ENCODE data around the gene RAB7A.

RAB7A gene

DNA sequence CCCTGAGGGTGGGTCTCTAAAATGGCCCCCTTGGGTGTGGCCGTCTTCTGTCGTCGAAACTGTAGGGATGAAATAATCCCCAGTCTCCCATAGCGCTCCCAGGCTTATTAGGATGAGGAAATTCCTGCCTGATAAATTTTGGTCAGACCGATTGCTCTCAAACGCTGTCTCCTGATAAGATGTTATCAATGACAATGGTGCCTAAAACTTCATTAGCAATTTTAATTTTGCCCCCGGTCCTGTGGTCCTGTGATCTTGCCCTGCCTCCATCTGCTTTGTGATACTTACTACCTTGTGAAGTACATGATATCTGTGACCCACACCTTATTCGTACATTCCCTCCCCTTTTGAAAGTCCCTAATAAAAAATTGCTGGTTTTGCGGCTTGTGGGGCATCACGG lies 5.1 kb upstream of the RAB7A start:
- no peak overlapping the region for H3K9ac ChIP-seq
- no peaks in the 10 kb centered on the region for H3K9me3 ChIP-seq (ENCODE audit: control insufficient read depth, low read length)
- no peaks in the 10 kb centered on the region for H3K4me1 ChIP-seq
- H2AFZ ChIP-seq = no peak overlapping the region
- H3K79me2 ChIP-seq = no peaks in the 10 kb centered on the region
- no peak overlapping the region for H3K27ac ChIP-seq
- H3K36me3 ChIP-seq (ENCODE audit: control insufficient read depth, insufficient read depth, low read length) = no peaks in the 10 kb centered on the region
- no peak overlapping the region for H3K4me3 ChIP-seq (ENCODE audit: low read depth, low read length)
- no peaks in the 10 kb centered on the region for H3K27me3 ChIP-seq (ENCODE audit: control insufficient read depth, insufficient read depth, low read length)
- no peak overlapping the region for H3K4me2 ChIP-seq (ENCODE audit: low read length)
- TF ChIP-seq, protein P1, sequence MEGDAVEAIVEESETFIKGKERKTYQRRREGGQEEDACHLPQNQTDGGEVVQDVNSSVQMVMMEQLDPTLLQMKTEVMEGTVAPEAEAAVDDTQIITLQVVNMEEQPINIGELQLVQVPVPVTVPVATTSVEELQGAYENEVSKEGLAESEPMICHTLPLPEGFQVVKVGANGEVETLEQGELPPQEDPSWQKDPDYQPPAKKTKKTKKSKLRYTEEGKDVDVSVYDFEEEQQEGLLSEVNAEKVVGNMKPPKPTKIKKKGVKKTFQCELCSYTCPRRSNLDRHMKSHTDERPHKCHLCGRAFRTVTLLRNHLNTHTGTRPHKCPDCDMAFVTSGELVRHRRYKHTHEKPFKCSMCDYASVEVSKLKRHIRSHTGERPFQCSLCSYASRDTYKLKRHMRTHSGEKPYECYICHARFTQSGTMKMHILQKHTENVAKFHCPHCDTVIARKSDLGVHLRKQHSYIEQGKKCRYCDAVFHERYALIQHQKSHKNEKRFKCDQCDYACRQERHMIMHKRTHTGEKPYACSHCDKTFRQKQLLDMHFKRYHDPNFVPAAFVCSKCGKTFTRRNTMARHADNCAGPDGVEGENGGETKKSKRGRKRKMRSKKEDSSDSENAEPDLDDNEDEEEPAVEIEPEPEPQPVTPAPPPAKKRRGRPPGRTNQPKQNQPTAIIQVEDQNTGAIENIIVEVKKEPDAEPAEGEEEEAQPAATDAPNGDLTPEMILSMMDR (IDR thresholded peaks at IDR 0.05) = no peak

- H3K4me2 ChIP-seq (ENCODE audit: low read length) = no peak overlapping the region
- no peak overlapping the region for H3K4me3 ChIP-seq (ENCODE audit: low read depth, low read length)
- H3K27ac ChIP-seq = no peak overlapping the region
- no peaks in the 10 kb centered on the region for H3K9me3 ChIP-seq (ENCODE audit: control insufficient read depth, low read length)
- peaks cover 10% of the 10 kb centered on the region for H3K4me1 ChIP-seq
- no peaks in the 10 kb centered on the region for H3K36me3 ChIP-seq (ENCODE audit: control insufficient read depth, insufficient read depth, low read length)
- H3K79me2 ChIP-seq = peaks cover 23% of the 10 kb centered on the region
- H3K9ac ChIP-seq = no peak overlapping the region
- no peak overlapping the region for H2AFZ ChIP-seq
- TF ChIP-seq, protein P1 (IDR thresholded peaks at IDR 0.05) = no peak
- H3K27me3 ChIP-seq (ENCODE audit: control insufficient read depth, insufficient read depth, low read length) = no peaks in the 10 kb centered on the region
These were observed 2.5 kb upstream of the RAB7A start for GRCh38 chr3:128723477-128723876.

DNA sequence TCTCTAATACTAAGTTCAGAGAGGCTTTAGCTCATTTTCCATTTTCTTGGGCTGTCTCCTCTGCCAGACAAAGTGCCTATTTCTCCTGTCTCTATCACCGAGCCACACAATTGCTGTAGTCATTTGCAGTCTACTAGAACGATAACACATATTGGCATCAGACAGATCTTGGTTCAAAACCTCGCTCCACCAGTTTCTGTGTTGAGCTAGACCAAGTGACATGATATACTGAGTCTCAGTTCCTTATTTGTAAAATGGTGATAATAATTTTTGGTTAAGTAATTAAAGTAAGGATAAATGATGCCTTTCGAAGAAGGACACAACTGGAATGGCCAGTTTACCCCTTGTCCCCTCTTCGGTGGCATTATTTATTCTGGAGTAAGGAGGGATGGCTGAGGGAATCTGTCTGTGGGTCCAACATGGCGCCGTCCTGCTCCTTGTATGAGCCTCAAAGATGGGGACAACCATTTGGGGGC lies 398 bp upstream of the RAB7A start:
- no peak overlapping the region for H3K9ac ChIP-seq
- H3K36me3 ChIP-seq (ENCODE audit: control insufficient read depth, insufficient read depth, low read length) = no peaks in the 10 kb centered on the region
- H3K9me3 ChIP-seq (ENCODE audit: control insufficient read depth, low read length) = no peaks in the 10 kb centered on the region
- H3K27ac ChIP-seq = peak overlapping the region; percentile 81
- peaks cover 14% of the 10 kb centered on the region for H3K4me1 ChIP-seq
- TF ChIP-seq, protein P1 (IDR thresholded peaks at IDR 0.05) = no peak
- peak overlapping the region; percentile 93 for H3K4me3 ChIP-seq (ENCODE audit: low read depth, low read length)
- peaks cover 37% of the 10 kb centered on the region for H3K79me2 ChIP-seq
- H3K4me2 ChIP-seq (ENCODE audit: low read length) = peak overlapping the region; percentile 21
- H3K27me3 ChIP-seq (ENCODE audit: control insufficient read depth, insufficient read depth, low read length) = no peaks in the 10 kb centered on the region
- H2AFZ ChIP-seq = peak overlapping the region; percentile 71

GRCh38 chr3:128727059-128727458 lies 1.1 kb downstream of the RAB7A start:
- Histone ChIP-seq H3K9me3 (ENCODE audit: control insufficient read depth, low read length) (no peaks in the 10 kb centered on the region), H3K79me2 (peaks cover 49% of the 10 kb centered on the region), H3K4me1 (peaks cover 22% of the 10 kb centered on the region), H3K4me2 (ENCODE audit: low read length) (peak overlapping the region; percentile 91), H3K9ac (no peak overlapping the region), H2AFZ (no peak overlapping the region), H3K27me3 (ENCODE audit: control insufficient read depth, insufficient read depth, low read length) (no peaks in the 10 kb centered on the region), H3K36me3 (ENCODE audit: control insufficient read depth, insufficient read depth, low read length) (no peaks in the 10 kb centered on the region), H3K4me3 (ENCODE audit: low read depth, low read length) (peak overlapping the region; percentile 93), H3K27ac (no peak overlapping the region)
- TF ChIP-seq, protein P1 (IDR thresholded peaks at IDR 0.05) = no peak

GRCh38 chr3:128727485-128727884 lies 1.5 kb downstream of the RAB7A start:
- H3K9me3 ChIP-seq (ENCODE audit: control insufficient read depth, low read length) = no peaks in the 10 kb centered on the region
- peak overlapping the region; percentile 91 for H3K4me2 ChIP-seq (ENCODE audit: low read length)
- peaks cover 52% of the 10 kb centered on the region for H3K79me2 ChIP-seq
- TF ChIP-seq, protein P1 (IDR thresholded peaks at IDR 0.05) = no peak
- no peak overlapping the region for H3K27ac ChIP-seq
- no peak overlapping the region for H3K9ac ChIP-seq
- H3K4me1 ChIP-seq = peaks cover 24% of the 10 kb centered on the region
- H2AFZ ChIP-seq = no peak overlapping the region
- H3K4me3 ChIP-seq (ENCODE audit: low read depth, low read length) = peak overlapping the region; percentile 93
- no peaks in the 10 kb centered on the region for H3K27me3 ChIP-seq (ENCODE audit: control insufficient read depth, insufficient read depth, low read length)
- no peaks in the 10 kb centered on the region for H3K36me3 ChIP-seq (ENCODE audit: control insufficient read depth, insufficient read depth, low read length)

Data from parathyroid adenoma (tissue), 2 donors.